Raji (cell line): Measurements from ENCODE around the gene EFNA5.

Experiments used
- POLR2A ChIP-seq: IDR thresholded peaks from 2 replicates; pipeline ENCODE4 v1.6.1; 2011; ENCODE audit warnings: low read depth, low read length, control low read depth; ENCODE audit not compliant: insufficient read depth

EFNA5 gene

GRCh38 chr5:107578051-107578635 is 92.6 kb downstream of the EFNA5 start:
- TF ChIP-seq POLR2A = no peak

- TF ChIP-seq POLR2A = no peak
Measured at GRCh38 chr5:107577394-107577950, 93.3 kb downstream of the EFNA5 start.

DNA sequence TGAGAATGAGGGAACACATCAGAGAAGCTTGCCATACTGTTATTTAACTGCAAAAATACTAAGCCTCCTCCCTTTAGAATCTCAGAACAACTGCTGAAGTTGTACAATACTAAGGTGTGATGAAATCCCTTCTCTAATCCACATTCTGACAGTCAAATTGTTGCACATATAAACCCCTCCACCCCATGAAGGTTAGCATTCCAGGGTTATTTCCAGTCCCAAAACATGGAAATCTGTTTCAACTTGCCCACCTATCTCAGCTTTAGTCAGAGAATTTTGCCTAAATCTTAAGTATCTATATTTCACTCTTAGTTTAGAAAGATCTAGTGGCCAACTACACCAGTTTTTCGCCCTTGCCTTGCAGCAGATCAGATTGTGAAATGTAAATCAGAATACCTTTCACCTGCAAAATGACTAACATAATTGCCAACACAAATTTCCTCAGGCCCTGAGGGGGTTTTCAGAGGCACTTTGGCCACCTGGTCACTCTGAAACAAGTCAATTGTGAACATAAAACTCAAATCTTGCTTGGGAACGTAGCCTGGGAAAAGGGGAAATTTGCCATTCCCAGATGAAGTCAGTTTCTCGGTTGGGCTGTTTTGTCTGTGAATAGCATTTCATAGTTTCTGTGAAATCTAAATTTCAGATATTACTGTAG is 93.9 kb downstream of the EFNA5 start:
- no peak for TF ChIP-seq POLR2A

DNA sequence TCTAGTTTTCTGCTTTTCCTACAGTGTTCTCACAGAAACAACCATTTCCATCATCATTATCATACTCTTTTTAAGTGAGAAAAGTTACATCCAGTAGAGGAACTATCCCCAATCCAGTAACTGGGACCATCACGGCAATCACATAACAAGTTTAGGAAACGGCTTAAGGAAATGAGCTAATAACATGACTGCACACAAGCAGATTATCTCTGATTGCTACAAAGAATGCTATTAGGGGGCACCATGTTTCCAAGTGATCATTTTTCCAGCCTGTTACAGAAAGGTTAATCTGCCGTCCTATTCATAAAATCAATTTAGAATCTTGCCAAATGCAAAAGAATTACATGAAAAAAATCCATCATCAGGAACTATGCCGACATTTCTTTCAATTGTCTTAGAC is 94.6 kb downstream of the EFNA5 start:
- TF ChIP-seq POLR2A = no peak

GRCh38 chr5:107574287-107574686 is 96.5 kb downstream of the EFNA5 start:
- no peak for TF ChIP-seq POLR2A

DNA sequence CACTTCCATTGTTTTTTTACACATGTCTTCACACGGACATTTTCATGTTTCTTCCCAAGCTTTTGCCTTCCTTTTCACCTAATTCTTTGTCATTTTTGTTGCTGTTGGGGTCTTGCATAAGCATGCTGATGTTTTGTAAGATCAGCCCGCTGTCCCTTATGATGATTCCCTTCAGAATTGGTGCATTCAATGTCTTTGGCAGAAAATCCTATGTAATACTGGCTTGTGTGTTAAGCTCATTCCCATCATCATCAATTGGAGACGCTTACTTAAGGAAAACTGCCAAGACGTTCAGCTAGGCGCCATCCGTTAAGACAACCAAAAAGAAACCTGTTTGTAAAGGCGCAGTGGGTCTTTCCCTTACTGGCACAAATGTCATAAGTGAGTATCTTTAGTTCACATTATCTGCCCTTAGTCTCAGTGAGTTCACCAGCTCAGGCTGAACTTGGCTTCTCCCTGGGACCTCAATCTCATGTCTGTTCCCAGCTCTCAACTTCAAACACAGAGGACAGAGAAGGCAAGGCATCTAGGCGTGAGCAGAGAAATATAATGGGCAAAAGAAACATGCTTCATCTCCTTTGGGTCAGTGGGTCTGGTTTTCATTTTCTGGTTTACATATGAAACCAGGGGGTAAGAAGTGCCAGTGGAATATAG is 97.9 kb downstream of the EFNA5 start:
- no peak for TF ChIP-seq POLR2A

DNA sequence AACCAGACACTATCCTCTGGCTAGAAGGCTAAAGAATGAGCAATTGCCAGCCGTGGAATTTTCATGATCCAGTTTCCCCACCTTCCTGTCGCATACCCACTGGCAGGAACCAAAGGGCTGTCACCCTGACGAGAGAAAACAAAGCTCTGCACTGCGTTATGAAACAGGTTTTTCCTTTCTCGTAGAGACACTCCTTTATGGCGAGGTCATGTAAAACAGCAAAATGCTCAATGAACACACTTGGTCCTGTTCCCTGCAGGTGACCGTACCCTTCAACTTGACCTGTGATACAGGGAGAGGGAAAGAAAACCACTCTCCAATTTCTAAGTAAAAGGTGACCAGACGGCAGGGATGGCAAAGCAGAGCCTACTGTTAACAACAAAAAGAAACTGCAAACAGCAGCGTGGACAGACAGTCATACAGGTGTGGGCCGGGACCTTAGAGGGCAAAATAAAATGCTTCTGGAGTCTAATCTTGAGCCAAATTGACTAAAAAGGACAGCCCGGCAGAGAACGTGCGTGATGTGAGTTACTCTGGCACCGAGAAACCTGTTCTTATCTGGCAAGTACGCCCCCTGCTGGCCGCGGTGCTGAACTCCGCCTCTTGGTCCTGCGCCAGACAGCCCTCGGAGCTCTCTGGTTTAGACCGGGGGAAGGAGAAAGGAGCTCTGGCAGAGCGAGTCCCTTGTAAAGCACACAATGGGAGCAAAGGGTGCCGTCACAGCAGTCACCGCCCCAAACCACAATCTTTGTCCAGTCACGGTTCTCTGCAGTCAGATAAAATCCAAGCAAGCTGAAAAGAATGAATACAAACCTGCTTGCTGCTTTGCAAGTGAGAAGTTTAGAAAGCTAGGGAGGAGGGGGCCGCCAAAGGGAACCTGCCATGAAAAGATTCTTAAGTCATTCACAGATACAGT is 98.9 kb downstream of the EFNA5 start:
- no peak for TF ChIP-seq POLR2A

GRCh38 chr5:107570805-107571531 is 99.8 kb downstream of the EFNA5 start:
- TF ChIP-seq POLR2A = no peak

DNA sequence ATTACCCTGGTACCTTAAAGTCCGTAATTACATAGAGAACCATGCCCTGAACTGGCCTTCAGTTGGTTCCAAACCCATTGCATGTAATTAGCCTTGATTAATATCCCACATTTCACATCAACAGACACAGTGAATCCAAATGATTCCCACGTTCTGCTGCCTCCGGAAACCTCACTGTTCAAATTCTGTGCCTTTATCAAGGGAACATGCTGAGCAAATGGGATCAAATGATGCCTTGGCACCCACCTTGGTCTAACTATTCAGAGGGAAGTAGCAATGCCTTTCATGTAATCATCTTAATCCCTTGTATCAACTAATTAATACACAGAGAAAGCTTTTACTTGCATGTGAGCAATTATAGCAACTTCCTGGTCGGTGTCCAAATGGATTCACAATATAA is 100.6 kb downstream of the EFNA5 start:
- TF ChIP-seq POLR2A = no peak

GRCh38 chr5:107567901-107568671 is 102.7 kb downstream of the EFNA5 start:
- TF ChIP-seq POLR2A = no peak

- no peak for TF ChIP-seq POLR2A
Measured at GRCh38 chr5:107566986-107567385, 103.8 kb downstream of the EFNA5 start.

GRCh38 chr5:107565791-107566767 is 104.7 kb downstream of the EFNA5 start:
- no peak for TF ChIP-seq POLR2A
